ENCODE results near the gene NR4A3. TPM values are rescaled to one million over a fixed set of nuclear protein-coding genes. Genes with fewer than 3 reads are reported as not detected.

The NR4A3 gene
- total RNA-seq, 4 donors from 2014 or later = 1.8 to 34.0 (median 3.8) TPM

DNA sequence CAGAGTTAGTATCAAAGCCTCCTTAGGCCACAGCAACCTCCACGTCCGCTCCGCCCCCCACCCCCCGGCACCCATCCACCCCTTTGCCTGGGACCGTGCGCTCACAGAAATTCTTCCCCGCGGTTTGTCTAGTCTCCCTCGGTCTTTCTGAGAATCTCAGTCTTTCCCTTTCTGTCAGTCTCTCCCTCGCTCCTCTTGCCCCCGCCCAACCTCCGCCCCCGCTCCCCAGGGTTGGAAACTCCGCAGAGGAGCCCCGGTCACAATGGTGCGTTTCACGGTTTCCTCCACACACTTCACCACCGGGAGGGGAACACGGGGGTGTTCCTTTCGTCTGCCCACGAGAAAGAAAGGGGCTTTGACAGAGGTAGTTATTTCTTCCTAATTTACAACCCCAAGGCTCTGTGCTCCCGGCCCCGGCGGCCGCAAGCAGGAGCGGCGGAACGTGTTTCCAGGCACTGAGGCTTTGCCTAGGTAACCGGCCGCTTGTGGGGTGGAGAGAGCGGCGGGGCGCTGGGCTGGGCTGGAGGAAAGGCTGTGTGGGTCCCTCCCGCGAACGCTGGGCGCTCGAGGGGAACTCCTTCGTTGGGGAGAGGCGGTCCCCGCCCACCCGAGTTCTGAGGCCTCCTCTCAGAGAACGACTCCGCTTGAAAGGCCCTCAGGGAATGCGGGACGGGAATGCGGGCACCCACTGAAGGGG lies 2.1 kb downstream of the NR4A3 start:
- in situ Hi-C loops (cut with MboI; ENCODE audit: low sequenced_read_pairs in 4 of 4) (loop anchor here in 3 of 4 donors (25.0 kb wide), 3 partner anchors 388 to 637 kb away; partner anchors contain the start of genes ALG2 (in 1 of the 3) and SEC61B (in 1 of the 3)), intact Hi-C loops (cut with DNase I; ENCODE audit: low total_unique reads) (loop anchor here (5.0 to 10.0 kb wide), 5 partner anchors 273 to 1711 kb away; partner anchors contain the start of genes ERP44, INVS, MSANTD3 and RNF20)
- Histone ChIP-seq H3K4me1 (peaks cover 2 to 11% of the 10 kb centered on the region in 2 donors), H3K36me3 (no peaks in the 10 kb centered on the region), H3K4me3 (peak overlapping the region; percentile 72 to 88 (median 84)), H3K27me3 (peaks cover 0 to 10% (median 6%) of the 10 kb centered on the region in 3 donors), H3K9me3 (no peaks in the 10 kb centered on the region), H3K27ac (peak overlapping the region; percentile 95 to 100 (median 99))
- no peak for DNase-seq
- peak in 1 of 2 donors; percentile 12 for TF ChIP-seq POLR2A (IDR thresholded peaks at IDR 0.05)
- TF ChIP-seq, protein P1, sequence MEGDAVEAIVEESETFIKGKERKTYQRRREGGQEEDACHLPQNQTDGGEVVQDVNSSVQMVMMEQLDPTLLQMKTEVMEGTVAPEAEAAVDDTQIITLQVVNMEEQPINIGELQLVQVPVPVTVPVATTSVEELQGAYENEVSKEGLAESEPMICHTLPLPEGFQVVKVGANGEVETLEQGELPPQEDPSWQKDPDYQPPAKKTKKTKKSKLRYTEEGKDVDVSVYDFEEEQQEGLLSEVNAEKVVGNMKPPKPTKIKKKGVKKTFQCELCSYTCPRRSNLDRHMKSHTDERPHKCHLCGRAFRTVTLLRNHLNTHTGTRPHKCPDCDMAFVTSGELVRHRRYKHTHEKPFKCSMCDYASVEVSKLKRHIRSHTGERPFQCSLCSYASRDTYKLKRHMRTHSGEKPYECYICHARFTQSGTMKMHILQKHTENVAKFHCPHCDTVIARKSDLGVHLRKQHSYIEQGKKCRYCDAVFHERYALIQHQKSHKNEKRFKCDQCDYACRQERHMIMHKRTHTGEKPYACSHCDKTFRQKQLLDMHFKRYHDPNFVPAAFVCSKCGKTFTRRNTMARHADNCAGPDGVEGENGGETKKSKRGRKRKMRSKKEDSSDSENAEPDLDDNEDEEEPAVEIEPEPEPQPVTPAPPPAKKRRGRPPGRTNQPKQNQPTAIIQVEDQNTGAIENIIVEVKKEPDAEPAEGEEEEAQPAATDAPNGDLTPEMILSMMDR (IDR thresholded peaks at IDR 0.05 in 4 of 5, conservative IDR thresholded peaks at IDR 0.05 in 1 of 5) = no peak
- ATAC-seq = no peak

DNA sequence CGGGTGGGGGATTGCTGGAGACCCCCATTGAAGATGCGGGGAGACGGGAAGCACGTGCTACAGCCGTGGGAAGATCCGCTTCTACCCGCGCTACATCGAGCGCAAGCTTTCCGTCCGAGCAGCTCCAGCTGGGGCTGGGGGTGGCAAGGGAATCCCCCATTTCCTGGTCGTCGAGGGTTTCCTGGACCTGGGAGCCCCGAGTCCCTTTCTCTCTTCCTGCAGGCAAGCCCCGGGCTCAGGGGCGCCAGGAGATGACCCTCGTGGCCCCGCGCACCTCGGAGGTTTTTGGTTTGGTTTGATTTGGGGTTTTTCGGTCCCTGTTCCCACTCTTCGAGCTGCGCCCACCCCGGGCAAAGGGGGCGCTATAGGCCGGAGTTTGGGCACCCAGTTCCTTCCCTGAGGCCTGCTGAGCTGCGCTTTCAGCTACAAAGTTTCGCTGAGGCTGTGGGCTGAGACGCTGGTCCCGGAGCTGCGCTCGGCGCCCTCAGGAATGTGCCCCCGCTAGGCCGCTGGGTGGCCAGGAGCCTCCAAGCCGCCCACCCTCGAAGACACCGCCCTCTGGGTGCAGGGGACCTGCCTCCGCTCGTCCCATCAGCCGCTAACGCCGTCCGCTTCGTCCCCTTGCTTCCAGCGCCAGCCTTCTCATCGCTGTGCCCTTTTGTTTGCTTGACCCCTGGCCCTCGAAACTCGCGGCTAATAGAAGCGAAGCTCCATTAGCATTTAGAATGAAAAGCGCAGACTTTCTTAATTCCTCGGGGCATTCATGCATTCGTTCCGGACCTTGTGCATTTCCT lies 2.9 kb downstream of the NR4A3 start:
- TF ChIP-seq, protein P1 (IDR thresholded peaks at IDR 0.05 in 4 of 5, conservative IDR thresholded peaks at IDR 0.05 in 1 of 5) = peak in 3 of 5 experiments; percentile 17 to 44 (median 42)
- no peak for TF ChIP-seq POLR2A (IDR thresholded peaks at IDR 0.05)
- H3K9me3 ChIP-seq = no peaks in the 10 kb centered on the region
- ATAC-seq (no peak), DNase-seq (no peak)
- H3K36me3 ChIP-seq = peaks cover 0 to under 1% of the 10 kb centered on the region in 2 donors
- in situ Hi-C loops (cut with MboI; ENCODE audit: low sequenced_read_pairs in 4 of 4) (loop anchor here in 3 of 4 donors (25.0 kb wide), 3 partner anchors 388 to 637 kb away; partner anchors contain the start of genes ALG2 (in 1 of the 3) and SEC61B (in 1 of the 3)), intact Hi-C loops (cut with DNase I; ENCODE audit: low total_unique reads) (loop anchor here (5.0 to 10.0 kb wide), 5 partner anchors 273 to 1710 kb away; partner anchors contain the start of genes ERP44, INVS, MSANTD3 and RNF20)
- H3K27ac ChIP-seq = peak overlapping the region in 2 of 4 donors; percentile 41 to 100
- peaks cover 0 to 10% (median 6%) of the 10 kb centered on the region in 3 donors for H3K27me3 ChIP-seq
- peaks cover 5 to 10% of the 10 kb centered on the region in 2 donors for H3K4me1 ChIP-seq
- peak overlapping the region; percentile 72 to 88 (median 84) for H3K4me3 ChIP-seq

DNA sequence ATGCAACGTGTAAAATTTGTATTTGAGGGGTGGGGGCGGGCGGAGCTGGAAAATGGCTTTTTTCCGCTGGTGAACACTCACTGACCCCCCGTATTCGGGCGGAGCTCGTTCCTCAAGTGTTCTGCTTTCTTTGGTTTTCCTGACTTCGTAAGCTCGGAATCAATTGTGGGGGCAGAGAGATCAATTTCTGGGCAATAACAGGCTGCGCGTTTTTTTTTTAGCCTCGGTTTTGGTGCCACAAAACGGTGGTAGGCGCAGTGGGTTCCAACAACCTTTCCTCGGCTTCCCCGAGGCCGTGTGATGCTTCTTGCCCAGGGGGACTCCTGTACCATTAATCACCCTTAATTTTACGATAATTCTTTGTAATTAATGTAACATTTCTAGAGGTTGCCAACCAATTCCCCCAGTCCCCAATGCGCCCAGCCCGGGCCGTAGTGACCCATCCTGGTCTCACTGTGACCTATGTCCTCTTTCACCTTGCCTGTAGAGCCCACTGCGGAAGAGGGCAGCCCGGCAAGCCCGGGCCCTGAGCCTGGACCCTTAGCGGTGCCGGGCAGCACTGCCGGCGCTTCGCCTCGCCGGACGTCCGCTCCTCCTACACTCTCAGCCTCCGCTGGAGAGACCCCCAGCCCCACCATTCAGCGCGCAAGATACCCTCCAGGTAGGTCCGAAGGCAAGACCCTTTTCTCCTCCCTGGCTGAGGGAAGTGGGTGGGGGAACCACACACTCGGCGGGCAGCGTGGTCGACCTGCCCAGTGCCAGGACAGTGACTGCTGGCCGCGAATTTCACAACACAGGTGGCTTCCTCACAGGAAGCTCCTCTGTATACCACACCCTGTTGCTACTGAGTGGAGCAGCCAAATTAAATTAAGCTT lies 3.7 kb downstream of the NR4A3 start:
- Histone ChIP-seq H3K27me3 (peaks cover 0 to 10% (median 6%) of the 10 kb centered on the region in 3 donors), H3K4me3 (peak overlapping the region; percentile 72 to 88 (median 84)), H3K9me3 (no peaks in the 10 kb centered on the region), H3K36me3 (peaks cover 1 to 5% of the 10 kb centered on the region in 2 donors), H3K27ac (no peak overlapping the region), H3K4me1 (peaks cover 5 to 10% of the 10 kb centered on the region in 2 donors)
- no peak for TF ChIP-seq POLR2A (IDR thresholded peaks at IDR 0.05)
- TF ChIP-seq, protein P1 (IDR thresholded peaks at IDR 0.05 in 4 of 5, conservative IDR thresholded peaks at IDR 0.05 in 1 of 5) = no peak
- in situ Hi-C loops (cut with MboI; ENCODE audit: low sequenced_read_pairs in 4 of 4) (no loop called here), intact Hi-C loops (cut with DNase I; ENCODE audit: low total_unique reads) (loop anchor here (10.0 kb wide), 2 partner anchors 529 to 1709 kb away; partner anchors contain the start of genes RNF20 and TEX10)
- ATAC-seq (no peak), DNase-seq (no peak)

DNA sequence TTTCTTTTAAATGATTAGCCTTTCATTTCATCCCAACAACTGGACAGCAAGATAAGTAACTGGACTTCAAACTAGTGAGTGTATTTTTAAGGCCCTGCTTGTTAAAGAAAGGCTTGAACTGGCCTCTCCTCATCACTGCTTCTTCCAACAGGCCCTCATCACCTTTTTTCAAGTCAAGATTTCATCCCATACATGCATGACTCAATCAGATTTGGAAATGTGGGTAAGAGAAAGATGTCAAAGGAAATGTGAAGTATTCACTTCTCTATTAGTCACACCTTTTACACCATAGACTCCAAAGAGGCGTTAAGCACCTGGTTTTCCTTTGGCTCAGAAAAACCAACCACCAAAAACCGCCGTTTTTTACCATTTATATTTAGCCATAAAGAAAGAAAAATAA lies 4.9 kb downstream of the NR4A3 start:
- DNase-seq = no peak
- intact Hi-C loops (cut with DNase I; ENCODE audit: low total_unique reads) (loop anchor here (10.0 kb wide), 2 partner anchors 528 to 1708 kb away; partner anchors contain the start of genes RNF20 and TEX10), in situ Hi-C loops (cut with MboI; ENCODE audit: low sequenced_read_pairs in 4 of 4) (no loop called here)
- no peak for ATAC-seq
- no peak overlapping the region for H3K4me3 ChIP-seq
- no peak for TF ChIP-seq POLR2A (IDR thresholded peaks at IDR 0.05)
- TF ChIP-seq, protein P1 (IDR thresholded peaks at IDR 0.05 in 4 of 5, conservative IDR thresholded peaks at IDR 0.05 in 1 of 5) = no peak
- peaks cover 5 to 10% of the 10 kb centered on the region in 2 donors for H3K4me1 ChIP-seq
- peaks cover 2 to 5% of the 10 kb centered on the region in 2 donors for H3K36me3 ChIP-seq
- H3K9me3 ChIP-seq = no peaks in the 10 kb centered on the region
- H3K27me3 ChIP-seq = peaks cover 0 to 10% (median 6%) of the 10 kb centered on the region in 3 donors
- H3K27ac ChIP-seq = no peak overlapping the region

Measured in gastrocnemius medialis (tissue), 4 donors.